ENCODE data around the gene C17orf107.

Gene C17orf107

DNA sequence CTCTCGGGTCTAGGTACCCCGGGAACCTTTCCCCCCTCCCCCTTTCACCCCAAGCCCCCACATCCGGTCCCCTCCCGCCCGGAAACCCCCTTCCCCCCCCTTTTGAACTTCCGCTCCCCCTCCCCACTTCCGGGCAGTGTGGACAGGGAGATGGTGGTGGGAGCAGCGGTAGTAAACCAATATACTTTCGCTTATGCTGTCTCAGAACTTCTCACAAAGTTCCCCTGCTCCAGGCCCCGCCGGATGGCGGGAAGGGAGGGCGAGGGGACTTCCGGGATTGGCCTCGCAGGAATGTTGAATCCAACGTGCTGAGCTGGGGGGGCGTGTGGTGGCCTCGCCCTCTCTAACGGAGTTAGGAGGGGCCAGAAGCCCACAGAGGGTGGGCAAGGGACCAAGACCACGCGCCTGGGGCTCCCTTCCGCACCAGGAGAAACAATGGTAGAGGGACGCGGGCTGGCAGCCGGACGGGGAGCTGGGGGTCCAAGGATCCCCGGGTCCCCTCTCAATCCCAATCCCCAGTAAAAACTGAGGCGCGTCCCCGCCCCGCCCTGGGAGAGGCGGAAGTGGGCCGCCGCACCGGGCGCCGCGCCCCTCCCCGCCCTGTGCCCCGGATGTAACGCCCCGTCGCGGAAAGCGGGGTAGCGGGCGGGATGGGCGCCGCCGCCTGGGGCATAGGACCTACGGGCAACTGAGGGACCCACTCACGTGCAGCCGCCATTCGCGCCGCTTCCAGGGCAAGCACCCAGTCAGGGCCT, 48.3 kb downstream of the C17orf107 start:
- ChIA-PET CTCF (no interaction called here), POLR2A (interaction anchor here (0.6 to 7.2 kb wide), 7 partner anchors 8 to 50 kb away, joined by 3 to 101 read pairs (median 7); partner anchors contain the start of genes INCA1, KIF1C, RNF167 and SLC25A11)
- peak; percentile 40 for DNase-seq (ENCODE audit: extremely low spot score)
- TF ChIP-seq FOXK2 (IDR thresholded peaks at IDR 0.05) (no peak), ELF4 (IDR thresholded peaks at IDR 0.05) (peak; percentile 69), HDGF (IDR thresholded peaks at IDR 0.05; ENCODE audit: borderline replicate concordance) (peak; percentile 72; the same call in 1 of the 2 replicates), L3MBTL2 (conservative IDR thresholded peaks at IDR 0.05) (peak; percentile 79)

DNA sequence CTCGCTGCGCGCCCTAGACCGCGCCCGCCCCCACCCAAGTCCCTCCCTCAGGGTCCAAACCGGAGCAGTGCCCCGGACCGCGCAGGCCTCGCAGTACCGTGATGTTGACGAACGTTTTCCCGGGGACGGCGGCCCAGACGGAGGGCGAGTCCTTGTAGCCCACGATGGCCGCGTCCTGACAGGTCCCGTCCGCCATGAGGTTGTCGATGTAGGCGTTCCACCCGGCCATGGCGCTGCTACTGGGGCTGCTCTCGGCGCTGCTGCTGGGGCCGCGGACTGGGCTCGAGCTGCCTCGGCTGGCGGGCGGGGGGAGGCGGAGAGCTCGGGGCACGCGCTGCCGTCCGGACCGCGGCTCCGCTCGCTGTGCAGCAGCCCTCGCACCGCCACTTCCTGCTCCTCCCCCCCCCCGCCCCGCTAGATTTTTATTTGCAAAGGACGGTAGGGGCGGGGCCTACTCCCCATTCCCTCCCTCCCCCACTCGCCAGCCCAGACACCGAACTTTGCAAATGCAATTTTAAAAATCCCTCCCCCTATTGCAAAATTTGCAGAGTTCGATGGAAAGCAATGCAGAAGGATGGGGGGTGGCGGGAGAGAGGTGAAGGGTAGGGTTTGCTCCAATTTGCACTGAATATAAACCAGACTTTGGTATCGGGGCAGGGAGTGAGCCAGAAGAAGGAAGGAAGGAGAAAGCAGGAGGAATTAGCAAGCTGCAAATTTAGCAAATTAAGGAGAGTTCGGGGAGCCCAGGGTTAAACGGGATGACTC, 49.0 kb downstream of the C17orf107 start, which contains the start of gene PFN1:
Gene PFN1, minus strand, starts transcription at position 365 of the 765 bp plus-strand sequence. Its CDS starts 136 bp downstream, at position 229.
- peak; percentile 80 for DNase-seq (ENCODE audit: extremely low spot score)
- no peak for TF ChIP-seq LEF1 (IDR thresholded peaks at IDR 0.05; ENCODE audit: borderline replicate concordance)
- peak; percentile 27; the same call in 1 of the 2 replicates for TF ChIP-seq L3MBTL2 (conservative IDR thresholded peaks at IDR 0.05)
- POLR2A ChIA-PET, result interaction anchor here (0.5 to 7.2 kb wide), 14 partner anchors 9 to 49 kb away, joined by 3 to 101 read pairs (median 4); partner anchors contain the start of genes CAMTA2, INCA1, KIF1C and RNF167
- CTCF ChIA-PET, result interaction anchor here (0.5 kb wide), 1 partner anchor 789 kb away, joined by 3 read pairs; no protein-coding TSS in a partner anchor

DNA sequence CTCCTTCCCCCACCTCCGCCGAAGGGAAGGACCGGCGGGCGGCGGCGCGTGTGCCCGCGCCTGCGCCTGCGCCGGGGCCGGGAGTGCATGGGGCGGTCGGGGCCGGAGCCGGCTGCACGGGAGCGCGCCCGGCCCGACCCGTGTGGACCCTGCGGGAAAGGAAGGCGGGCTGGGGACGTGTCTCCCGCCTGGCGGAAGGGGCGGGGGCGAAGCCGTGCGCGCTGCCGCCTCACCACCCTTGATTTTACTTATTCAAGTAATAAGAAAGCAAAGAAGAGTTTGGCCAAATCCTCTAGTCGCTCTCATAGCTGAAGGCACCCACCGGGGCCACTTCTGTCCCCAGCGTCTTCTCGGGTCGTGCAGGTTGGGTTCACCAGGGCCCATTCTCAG, 49.6 kb downstream of the C17orf107 start:
- TF ChIP-seq ARNT (IDR thresholded peaks at IDR 0.05) (no peak), NFRKB (IDR thresholded peaks at IDR 0.05) (no peak), SUZ12 (IDR thresholded peaks at IDR 0.05) (no peak), L3MBTL2 (conservative IDR thresholded peaks at IDR 0.05) (no peak), FOXA1 (IDR thresholded peaks at IDR 0.05) (no peak), ZNF384 (IDR thresholded peaks at IDR 0.05) (no peak), ELF4 (IDR thresholded peaks at IDR 0.05) (no peak), FOXK2 (IDR thresholded peaks at IDR 0.05) (no peak)
- TF ChIP-seq, protein P1, sequence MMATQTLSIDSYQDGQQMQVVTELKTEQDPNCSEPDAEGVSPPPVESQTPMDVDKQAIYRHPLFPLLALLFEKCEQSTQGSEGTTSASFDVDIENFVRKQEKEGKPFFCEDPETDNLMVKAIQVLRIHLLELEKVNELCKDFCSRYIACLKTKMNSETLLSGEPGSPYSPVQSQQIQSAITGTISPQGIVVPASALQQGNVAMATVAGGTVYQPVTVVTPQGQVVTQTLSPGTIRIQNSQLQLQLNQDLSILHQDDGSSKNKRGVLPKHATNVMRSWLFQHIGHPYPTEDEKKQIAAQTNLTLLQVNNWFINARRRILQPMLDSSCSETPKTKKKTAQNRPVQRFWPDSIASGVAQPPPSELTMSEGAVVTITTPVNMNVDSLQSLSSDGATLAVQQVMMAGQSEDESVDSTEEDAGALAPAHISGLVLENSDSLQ (IDR thresholded peaks at IDR 0.05), result no peak
- DNase-seq (ENCODE audit: extremely low spot score), result peak; percentile 83
- CTCF ChIA-PET, result interaction anchor here (0.5 kb wide), 1 partner anchor 788 kb away, joined by 3 read pairs; no protein-coding TSS in a partner anchor
- POLR2A ChIA-PET, result interaction anchor here (0.5 to 7.2 kb wide), 12 partner anchors 9 to 49 kb away, joined by 3 to 101 read pairs (median 4); partner anchors contain the start of genes CAMTA2, INCA1, KIF1C and RNF167

DNA sequence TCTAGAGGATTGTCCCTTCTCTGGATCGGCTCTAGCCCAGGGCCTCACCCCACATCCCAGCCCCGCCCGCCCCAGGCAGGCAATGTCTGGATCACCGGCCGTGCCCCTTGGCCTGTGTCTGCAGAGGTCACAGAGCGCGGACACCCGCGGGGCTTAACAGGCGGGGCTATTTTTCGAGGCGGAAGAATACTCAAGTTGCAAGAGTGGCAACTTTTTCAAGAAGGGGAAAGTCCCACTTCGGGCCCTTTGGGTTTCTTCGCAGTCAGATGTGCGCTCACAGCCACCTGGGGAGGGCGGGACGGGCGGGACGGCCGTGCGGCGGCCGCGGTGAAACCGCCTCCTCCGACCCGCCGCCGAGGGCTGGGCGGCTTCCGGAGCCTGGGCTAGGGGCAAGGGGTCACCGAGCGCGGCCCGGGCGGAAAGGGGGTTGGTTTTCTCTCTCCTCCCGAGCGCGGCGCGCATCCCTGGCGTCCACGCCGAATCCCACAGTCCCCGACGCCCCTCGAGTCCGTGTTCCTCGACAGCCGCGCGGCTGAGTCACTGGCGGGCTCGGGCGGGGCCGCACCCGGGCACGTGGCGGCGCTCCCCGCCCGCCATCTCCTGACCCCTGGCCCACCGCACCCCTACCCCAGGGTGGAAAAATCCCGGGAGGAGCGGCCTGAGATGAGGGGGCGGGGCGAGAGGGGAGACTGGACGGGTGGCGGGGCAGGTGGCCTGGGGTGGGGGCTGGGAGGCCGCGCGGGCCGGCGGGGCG, 50.2 kb downstream of the C17orf107 start:
- peak; percentile 86 for TF ChIP-seq L3MBTL2 (conservative IDR thresholded peaks at IDR 0.05)
- TF ChIP-seq NFRKB (IDR thresholded peaks at IDR 0.05), result no peak
- TF ChIP-seq ARNT (IDR thresholded peaks at IDR 0.05), result no peak
- POLR2A ChIA-PET, result interaction anchor here (0.5 to 9.2 kb wide), 12 partner anchors 8 to 46 kb away, joined by 3 to 110 read pairs (median 4); partner anchors contain the start of genes CAMTA2, RNF167, SLC25A11 and SPAG7
- CTCF ChIA-PET, result no interaction called here
- peak; percentile 45 for DNase-seq (ENCODE audit: extremely low spot score)

DNA sequence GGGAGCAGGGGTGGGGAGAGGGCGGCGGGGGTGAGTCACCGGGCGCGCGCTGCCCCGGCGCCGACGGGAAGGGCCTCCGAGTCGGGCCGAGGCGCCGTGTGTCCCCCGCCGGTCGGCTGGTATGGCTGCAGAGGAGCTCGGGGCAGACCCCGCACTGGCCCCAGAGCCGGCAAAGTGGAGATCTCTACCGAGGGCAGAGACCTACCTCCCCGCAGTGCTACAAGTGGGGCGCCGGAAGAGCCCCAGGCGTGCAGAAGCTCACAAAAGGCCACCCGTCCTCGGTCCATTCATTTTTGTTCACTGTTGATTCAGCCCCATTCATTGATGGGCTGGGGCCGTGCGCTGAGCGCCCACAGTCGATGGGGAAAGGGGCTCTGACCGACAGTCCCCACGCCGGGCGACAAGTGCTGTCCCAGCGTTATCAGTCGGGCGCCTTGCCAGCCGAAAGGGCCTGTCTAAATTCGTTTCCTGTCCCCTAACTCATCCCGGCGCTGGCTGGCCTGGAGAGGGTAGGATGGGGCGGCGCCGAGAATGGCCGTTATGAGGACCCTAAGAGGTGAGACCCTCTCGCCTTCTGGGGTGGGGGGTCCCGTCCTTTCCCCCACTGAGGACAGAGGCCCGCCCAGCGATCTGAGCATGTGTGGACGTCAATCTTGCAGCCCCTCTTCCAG, 50.9 kb downstream of the C17orf107 start:
- no peak for DNase-seq (ENCODE audit: extremely low spot score)
- TF ChIP-seq CTBP1 (IDR thresholded peaks at IDR 0.05; ENCODE audit: borderline replicate concordance), result no peak
- no peak for TF ChIP-seq NFRKB (IDR thresholded peaks at IDR 0.05)
- no peak for TF ChIP-seq LEF1 (IDR thresholded peaks at IDR 0.05; ENCODE audit: borderline replicate concordance)
- TF ChIP-seq ARNT (IDR thresholded peaks at IDR 0.05), result no peak
- no peak for TF ChIP-seq ZNF384 (IDR thresholded peaks at IDR 0.05)
- TF ChIP-seq FOXM1 (IDR thresholded peaks at IDR 0.05; ENCODE audit: borderline replicate concordance), result no peak
- TF ChIP-seq, protein P1 (IDR thresholded peaks at IDR 0.05), result no peak
- TF ChIP-seq BHLHE40 (IDR thresholded peaks at IDR 0.05; ENCODE audit: borderline replicate concordance), result no peak
- TF ChIP-seq FOXA1 (IDR thresholded peaks at IDR 0.05), result no peak
- no peak for TF ChIP-seq SP1 (IDR thresholded peaks at IDR 0.05)
- TF ChIP-seq ELF4 (IDR thresholded peaks at IDR 0.05), result no peak
- no peak for TF ChIP-seq SUZ12 (IDR thresholded peaks at IDR 0.05)
- no peak for TF ChIP-seq L3MBTL2 (conservative IDR thresholded peaks at IDR 0.05)
- TF ChIP-seq HDGF (IDR thresholded peaks at IDR 0.05; ENCODE audit: borderline replicate concordance), result no peak
- ChIA-PET POLR2A (interaction anchor here (1.0 to 9.2 kb wide), 4 partner anchors 11 to 42 kb away, joined by 3 to 110 read pairs (median 52); partner anchors contain the start of genes RNF167, SLC25A11 and SPAG7), CTCF (no interaction called here)

DNA sequence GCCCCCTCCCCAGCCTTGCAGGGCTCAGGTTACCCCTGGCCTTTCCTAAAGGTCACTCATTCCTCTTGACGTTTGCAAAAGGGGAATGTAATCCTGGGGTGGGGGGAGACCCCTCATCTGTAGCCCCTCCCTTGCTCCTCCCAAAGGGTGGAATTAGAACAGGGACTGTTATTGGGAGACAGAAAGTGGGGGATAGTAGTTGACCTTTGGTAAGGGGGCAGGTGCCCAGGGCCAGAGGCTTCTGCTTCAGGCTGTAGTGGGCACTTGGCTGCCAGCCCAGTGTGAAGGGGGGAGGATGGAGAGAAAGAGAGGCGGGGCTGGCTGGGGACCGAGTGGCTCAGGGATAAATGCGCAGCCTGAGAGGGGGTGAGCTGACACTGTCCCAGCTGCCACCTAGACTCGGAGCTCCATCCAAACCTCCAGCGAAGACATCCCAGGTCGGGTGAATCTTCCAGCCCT, 51.4 kb downstream of the C17orf107 start, which contains the start of gene ENO3:
Gene ENO3, plus strand, starts transcription at position 374 of the 459 bp plus-strand sequence. CDS start 711 bp downstream, outside the sequence.
- no peak for DNase-seq (ENCODE audit: extremely low spot score)
- ChIA-PET POLR2A (interaction anchor here (1.2 to 9.2 kb wide), 7 partner anchors 11 to 43 kb away, joined by 3 to 110 read pairs (median 3); partner anchors contain the start of genes RNF167, SLC25A11 and SPAG7), CTCF (interaction anchor here (1.1 kb wide), 1 partner anchor 42 kb away, joined by 3 read pairs; no protein-coding TSS in a partner anchor)
- TF ChIP-seq HDGF (IDR thresholded peaks at IDR 0.05; ENCODE audit: borderline replicate concordance), result no peak
- TF ChIP-seq NFRKB (IDR thresholded peaks at IDR 0.05), result no peak
- no peak for TF ChIP-seq FOXA1 (IDR thresholded peaks at IDR 0.05)
- TF ChIP-seq TARDBP (IDR thresholded peaks at IDR 0.05), result no peak
- TF ChIP-seq ZNF384 (IDR thresholded peaks at IDR 0.05), result no peak
- no peak for TF ChIP-seq ELF4 (IDR thresholded peaks at IDR 0.05)
- TF ChIP-seq FOXM1 (IDR thresholded peaks at IDR 0.05; ENCODE audit: borderline replicate concordance), result no peak
- TF ChIP-seq, protein P1 (IDR thresholded peaks at IDR 0.05), result no peak
- no peak for TF ChIP-seq CTBP1 (IDR thresholded peaks at IDR 0.05; ENCODE audit: borderline replicate concordance)
- no peak for TF ChIP-seq SUZ12 (IDR thresholded peaks at IDR 0.05)
- no peak for TF ChIP-seq L3MBTL2 (conservative IDR thresholded peaks at IDR 0.05)
- TF ChIP-seq FOXK2 (IDR thresholded peaks at IDR 0.05), result no peak
- TF ChIP-seq SP1 (IDR thresholded peaks at IDR 0.05), result no peak
- TF ChIP-seq LEF1 (IDR thresholded peaks at IDR 0.05; ENCODE audit: borderline replicate concordance), result no peak
- no peak for TF ChIP-seq ARNT (IDR thresholded peaks at IDR 0.05)
- TF ChIP-seq BHLHE40 (IDR thresholded peaks at IDR 0.05; ENCODE audit: borderline replicate concordance), result no peak

All from HEK293T (cell line).